ENCODE results near the gene DUOX2.
"Not testable (repeated sequence)": the region's sequence is repeated elsewhere in the genome, so short reads cannot be mapped to it uniquely, and the experiment has no call there.

The DUOX2 gene

DNA sequence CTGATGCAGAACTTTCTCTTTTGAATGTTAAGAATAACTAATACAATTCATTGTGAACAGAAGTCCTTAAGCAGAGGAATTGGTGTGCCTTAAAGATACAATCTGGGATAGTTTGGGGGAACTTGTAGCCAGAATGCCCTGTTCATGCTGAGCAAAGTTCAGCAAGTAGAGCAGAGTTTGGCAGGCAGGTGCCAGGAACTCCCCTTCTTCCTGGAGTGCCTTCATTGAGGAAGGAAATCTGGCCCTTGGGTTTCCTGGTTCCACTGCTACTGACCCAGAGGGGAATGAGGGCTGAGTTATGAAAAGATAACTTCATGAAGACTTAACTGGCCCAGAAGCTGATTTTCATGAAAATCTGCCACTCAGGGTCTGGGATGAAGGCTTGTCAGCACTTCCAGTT, 40.4 kb downstream of the DUOX2 start:
- not testable (repeated sequence) for DNase-seq (ENCODE audit: low read depth)

DNA sequence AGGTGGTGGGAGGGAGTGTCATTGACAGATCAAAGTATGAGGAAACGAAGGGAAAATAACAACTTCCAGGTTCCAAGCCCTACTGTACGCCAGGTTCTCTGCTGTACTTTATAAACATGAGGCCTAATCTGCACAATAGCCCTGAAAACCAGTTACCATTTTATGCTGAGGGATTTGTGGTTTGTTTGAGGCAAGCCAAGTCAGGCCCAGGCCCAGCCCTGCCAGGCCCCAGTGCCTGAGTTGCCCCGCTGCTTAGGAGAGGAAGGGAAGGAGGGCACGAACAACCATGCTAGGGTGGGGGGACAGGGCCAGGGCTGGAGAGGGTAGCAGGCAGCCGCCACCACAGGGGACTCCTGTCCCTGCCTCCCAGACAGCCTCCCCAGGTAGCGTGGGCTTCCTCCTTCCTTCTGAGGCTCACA, 44.0 kb downstream of the DUOX2 start:
- DNase-seq (ENCODE audit: low read depth): not testable (repeated sequence)

DNA sequence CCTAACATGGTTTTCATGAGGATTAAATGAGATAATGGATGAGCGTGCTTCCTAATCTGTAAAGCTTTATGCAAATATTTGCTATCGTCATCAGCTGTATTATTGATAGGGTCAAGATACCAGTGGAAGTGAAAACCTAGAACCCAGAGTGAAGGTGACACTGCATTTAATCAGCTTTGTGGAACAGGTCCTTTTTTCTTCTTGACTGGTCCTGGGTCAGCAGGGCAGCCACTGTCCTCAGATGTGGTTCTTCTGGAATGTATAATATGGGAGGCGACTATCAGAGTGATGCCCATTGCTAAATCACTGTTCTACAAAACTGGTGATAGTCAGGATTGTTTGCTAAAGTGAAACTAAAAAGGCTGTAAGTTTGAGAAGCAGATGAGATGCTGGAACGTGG, 49.6 kb downstream of the DUOX2 start:
- DNase-seq (ENCODE audit: low read depth): no peak

DNA sequence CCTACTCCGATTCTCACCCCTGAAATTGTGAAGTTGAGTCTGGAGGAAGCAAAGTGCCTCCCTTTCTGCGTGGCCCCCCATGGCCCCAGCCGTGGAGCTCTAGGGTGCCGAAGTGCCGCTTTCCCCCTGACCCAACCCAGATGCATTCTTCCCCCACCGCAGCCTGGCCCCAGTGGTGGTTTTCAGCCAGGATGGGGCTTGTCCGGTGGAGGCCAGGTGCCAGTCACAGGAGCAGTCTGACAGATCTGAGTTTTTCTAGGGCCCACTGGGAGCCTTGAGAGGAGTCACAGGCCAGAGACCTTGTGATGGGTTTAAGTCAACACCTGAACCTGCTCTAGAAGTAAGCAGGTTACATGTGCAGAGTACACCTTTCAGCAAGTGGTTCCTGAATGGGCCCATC, 51.7 kb downstream of the DUOX2 start:
- not testable (repeated sequence) for DNase-seq (ENCODE audit: low read depth)

DNA sequence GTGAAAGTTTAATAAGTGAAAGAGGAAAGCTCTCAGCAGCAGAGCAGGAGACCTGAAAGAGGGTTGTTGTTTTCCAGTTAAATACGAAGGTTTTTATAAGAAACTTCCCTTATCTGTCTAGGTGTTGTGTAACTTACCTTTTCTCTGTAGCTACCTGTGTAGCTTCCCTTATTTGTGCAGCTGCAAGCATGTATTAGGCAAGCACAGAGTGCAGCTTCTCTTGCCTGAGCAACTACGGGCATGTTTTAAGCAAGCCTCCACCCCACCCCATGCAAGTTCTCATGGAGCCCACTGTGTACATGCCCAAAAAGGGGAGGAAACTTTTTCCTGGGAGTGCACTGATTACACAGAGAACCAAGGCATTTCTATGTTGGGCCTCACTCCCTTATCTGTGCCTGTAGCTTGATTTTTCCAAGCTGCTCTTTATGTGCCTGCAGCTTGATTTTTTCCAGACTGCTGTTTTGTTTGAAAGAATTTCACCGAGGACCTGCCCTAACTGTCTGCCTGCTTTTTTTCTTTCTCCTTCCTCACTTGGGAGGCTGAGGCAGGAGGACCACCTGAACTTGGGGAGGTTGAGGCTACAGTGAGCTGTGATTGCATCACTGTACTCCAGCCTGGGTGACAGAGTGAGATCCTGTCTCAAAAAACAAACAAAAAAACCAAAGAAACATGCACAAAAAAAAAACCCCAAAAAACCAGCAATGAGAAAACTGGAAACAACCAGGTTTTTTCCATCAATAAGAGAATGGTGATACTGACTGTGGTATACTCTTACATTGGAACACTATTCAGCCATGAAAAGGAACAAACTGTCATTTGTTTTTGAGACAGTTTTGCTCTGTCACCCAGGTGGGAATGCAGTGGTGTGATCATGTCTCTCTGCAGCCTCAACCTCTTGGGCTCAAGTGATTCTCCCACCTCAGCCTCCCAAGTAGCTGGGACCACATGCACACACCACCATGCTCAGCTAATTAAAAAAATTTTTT, 55.0 kb downstream of the DUOX2 start:
- not testable (repeated sequence) for DNase-seq (ENCODE audit: low read depth)

DNA sequence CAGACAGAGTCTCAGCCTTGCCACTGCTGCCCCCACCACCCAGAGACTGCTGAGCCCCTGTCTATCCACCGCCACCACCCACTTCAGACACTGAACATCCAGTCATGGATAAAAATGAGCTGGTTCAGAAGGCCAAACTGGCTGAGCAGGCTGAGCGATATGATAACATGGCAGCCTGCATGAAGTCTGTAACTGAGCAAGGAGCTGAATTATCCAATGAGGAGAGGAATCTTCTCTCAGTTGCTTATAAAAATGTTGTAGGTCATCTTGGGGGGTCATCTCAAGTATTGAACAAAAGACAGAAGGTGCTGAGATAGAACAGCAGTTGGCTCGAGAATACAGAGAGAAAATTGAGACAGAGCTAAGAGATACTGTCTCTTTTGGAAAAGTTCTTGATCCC, 61.3 kb downstream of the DUOX2 start:
- not testable (repeated sequence) for DNase-seq (ENCODE audit: low read depth)

DNA sequence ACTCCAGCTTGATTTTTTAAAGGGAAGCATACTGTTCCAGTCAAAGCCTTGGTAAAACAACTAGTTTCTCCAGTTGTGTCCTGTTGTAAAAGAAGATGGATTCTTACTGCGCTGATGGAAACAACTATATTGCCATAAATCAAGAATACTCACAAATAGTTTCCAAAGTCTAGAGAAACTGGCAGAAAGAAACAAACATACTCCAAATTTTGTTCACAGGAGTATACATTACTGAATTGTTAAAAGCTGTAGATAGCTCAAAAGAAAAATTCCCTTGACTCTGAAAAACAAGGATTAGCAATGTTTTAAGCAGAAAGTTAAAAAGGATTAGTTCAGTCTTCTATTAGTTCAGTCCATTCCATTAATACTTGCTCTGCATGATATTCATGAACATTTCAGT, 63.4 kb downstream of the DUOX2 start:
- DNase-seq (ENCODE audit: low read depth): no peak

DNA sequence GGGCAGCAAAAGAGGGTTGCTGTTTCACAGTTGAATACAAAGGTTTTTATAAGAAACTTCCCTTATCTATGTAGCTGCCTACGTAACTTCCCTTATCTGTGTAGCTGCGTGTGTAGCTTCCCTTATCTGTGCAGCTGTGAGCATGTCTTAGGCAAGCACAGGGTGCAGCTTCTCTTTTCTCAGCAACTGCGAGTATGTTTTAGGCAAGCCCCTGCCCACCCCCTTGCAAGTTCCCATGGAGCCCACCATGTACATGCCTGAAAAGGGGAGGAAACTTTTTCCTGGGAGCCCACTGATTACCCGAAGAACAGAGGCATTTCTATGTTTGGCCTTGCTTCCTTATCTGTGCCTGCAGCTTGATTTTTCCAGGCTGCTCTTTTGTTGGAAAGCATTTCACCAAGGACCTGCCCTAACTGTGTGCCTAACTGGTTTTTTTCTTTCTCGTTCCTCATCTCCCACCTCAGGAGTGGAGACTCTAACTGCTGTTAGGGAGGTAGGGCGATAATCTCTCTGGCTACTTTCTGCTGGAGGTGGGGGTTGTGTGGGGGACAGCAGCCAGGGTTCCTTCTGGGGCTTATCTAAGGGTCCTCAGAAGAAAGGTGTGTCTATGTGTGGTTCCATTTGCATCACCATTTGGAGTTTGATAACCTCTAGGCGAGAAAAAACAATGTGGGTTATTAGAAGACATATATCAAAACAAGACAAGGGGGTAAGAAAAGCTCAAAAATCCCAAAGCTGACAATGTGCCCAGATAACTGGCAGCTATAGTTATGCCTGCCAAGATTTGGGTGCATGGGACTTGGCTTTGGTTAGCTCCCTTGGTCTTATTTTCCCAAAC, 65.0 kb downstream of the DUOX2 start:
- DNase-seq (ENCODE audit: low read depth): no peak

DNA sequence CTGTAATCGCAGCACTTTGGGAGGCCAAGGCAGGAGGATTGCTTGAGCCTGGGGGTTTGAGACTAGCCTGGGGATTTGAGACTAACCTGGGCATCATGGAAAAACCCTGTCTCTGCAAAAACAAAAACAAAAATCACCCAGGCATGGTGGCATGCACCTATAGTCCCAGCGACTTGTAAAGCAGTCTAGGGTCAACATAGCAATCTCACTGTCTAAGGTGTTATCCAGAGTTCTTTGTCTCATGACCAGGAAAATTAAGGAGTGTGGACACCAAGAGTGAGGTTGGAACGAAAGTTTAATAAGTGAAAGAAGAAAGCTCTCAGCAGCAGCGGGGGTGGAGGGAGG, 65.6 kb downstream of the DUOX2 start:
- not testable (repeated sequence) for DNase-seq (ENCODE audit: low read depth)

DNA sequence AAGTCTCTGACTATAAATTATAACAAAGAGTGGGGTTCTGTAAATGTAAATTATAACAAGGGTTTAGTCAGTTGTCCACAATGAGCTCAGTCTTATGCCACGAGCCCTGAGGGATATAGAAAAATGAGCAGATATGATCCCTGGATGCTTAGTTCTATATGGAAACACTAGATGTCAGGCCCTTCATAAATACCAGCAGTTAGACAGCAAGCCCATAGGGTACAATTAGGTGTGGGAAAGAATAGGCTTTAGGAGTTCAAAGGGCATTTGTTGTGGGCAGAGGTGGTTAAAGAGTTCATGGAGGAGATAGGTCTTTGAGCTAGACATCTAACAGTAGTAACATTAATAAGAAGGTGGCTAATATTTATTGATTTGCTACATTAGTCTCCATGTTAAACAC, 69.7 kb downstream of the DUOX2 start:
- not testable (repeated sequence) for DNase-seq (ENCODE audit: low read depth)

DNA sequence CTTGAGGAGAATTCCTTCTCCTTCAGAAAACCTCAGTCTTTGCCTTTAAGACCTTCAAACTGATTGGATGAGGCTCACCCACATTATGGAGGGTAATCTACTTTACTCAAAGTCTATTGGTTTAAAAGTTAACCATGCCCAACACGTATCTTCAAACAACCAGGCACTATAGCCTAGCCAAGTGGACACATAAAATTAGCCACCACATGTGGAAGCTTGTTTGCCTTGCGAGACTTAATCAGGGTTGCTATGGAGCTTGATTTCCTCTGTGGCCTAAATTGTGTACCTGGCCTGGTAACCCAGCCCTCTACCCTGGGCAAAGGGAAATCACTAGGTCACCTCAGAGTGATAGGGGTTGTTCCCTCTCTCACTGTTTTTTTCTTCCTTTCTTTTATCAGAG, 71.1 kb downstream of the DUOX2 start:
- DNase-seq (ENCODE audit: low read depth): not testable (repeated sequence)

Measured in fibroblast of the conjunctiva (primary cell).